ENCODE results near the gene COL9A3.

DNA sequence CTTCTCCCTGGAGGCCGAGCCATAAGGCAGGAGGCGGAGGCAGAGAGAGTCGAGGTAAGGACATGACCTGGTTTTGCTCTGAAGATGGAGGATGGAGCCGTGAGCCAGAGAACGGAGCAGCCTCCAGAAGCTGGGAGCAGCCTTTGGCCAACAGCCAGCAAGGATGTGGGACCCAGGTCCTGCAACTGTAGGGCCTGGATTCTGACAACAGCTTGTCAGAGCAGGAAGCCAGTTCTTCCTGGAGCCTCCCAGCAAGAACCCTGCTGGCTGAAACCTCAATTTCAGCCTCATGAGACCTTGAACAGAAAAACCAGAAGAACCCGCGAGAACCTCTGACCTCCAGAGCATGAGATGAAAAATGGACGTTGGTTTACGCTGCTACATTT is 34.0 kb upstream of the COL9A3 start:
- TF ChIP-seq, protein P1, sequence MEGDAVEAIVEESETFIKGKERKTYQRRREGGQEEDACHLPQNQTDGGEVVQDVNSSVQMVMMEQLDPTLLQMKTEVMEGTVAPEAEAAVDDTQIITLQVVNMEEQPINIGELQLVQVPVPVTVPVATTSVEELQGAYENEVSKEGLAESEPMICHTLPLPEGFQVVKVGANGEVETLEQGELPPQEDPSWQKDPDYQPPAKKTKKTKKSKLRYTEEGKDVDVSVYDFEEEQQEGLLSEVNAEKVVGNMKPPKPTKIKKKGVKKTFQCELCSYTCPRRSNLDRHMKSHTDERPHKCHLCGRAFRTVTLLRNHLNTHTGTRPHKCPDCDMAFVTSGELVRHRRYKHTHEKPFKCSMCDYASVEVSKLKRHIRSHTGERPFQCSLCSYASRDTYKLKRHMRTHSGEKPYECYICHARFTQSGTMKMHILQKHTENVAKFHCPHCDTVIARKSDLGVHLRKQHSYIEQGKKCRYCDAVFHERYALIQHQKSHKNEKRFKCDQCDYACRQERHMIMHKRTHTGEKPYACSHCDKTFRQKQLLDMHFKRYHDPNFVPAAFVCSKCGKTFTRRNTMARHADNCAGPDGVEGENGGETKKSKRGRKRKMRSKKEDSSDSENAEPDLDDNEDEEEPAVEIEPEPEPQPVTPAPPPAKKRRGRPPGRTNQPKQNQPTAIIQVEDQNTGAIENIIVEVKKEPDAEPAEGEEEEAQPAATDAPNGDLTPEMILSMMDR (IDR thresholded peaks at IDR 0.05; ENCODE audit: poor library complexity): no peak
- TF ChIP-seq EZH2 (IDR thresholded peaks at IDR 0.05; ENCODE audit: borderline replicate concordance): no peak
- TF ChIP-seq EZH2phosphoT487 (IDR thresholded peaks at IDR 0.05; ENCODE audit: low read depth, severe bottlenecking, unreplicated experiment): no peak

Data from hepatocyte (in vitro differentiated cells).